ENCODE measurements around the gene KCNT2.
A peak's percentile ranks its signal among the peaks of the same experiment; 100 is the strongest.

Gene KCNT2

DNA sequence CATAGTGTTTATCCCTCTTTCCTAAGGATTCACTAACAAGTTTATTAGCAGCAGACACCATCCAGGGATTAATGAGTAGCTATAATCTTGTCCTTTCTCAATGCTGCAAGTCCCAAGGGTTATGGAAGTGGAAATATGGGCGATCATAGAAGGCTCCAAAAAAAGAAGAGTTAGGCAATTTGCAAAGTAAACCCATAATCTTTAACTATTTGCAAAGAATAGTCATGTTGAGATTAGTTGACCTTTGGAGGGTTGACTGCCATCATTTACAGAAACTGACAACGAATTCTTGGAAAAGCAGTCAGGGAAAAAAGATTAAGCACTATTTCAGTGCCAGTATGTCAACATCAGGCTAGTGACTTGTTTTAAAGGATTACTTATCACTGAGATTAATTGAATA lies 169.9 kb downstream of the KCNT2 start:
- H3K79me1 ChIP-seq (replicated peaks; ENCODE audit: low read length, poor library complexity, severe bottlenecking), result no peaks in the 10 kb centered on the region
- no peak overlapping the region for H4K8ac ChIP-seq (ENCODE audit: low read length)
- H2AFZ ChIP-seq (ENCODE audit: low read depth, low read length), result no peak overlapping the region
- H2AK5ac ChIP-seq (ENCODE audit: low read length, severe bottlenecking), result no peak overlapping the region
- no peak overlapping the region for H3K14ac ChIP-seq (ENCODE audit: low read length in 2 of 2)
- no peaks in the 10 kb centered on the region for H3K36me3 ChIP-seq (ENCODE audit: control insufficient read depth in 1 of 2, insufficient read depth in 2 of 2, low read depth in 1 of 2, low read length in 2 of 2)
- H2BK120ac ChIP-seq (ENCODE audit: low read depth, low read length), result no peak overlapping the region
- no peak overlapping the region for H3K4me2 ChIP-seq (ENCODE audit: low read length, poor library complexity, severe bottlenecking)
- H3K4me1 ChIP-seq (ENCODE audit: control insufficient read depth, insufficient read depth, low read depth, low read length), result no peaks in the 10 kb centered on the region
- H3K4me3 ChIP-seq (ENCODE audit: insufficient read depth in 1 of 2, low read depth in 1 of 2, low read length in 2 of 2), result no peak overlapping the region
- no peak overlapping the region for H2BK15ac ChIP-seq (ENCODE audit: low read depth, poor library complexity, severe bottlenecking)
- no peak overlapping the region for H2BK5ac ChIP-seq (ENCODE audit: low read depth, low read length, poor library complexity, severe bottlenecking)
- no peak overlapping the region for H2BK12ac ChIP-seq (ENCODE audit: low read length in 2 of 2)
- no peak overlapping the region for H3K23ac ChIP-seq (ENCODE audit: low read length in 2 of 2)
- H3K27ac ChIP-seq (ENCODE audit: low read length, poor library complexity, severe bottlenecking), result peak overlapping the region; percentile 61
- H3K18ac ChIP-seq (ENCODE audit: low read depth in 1 of 2, low read length in 2 of 2), result no peak overlapping the region
- no peak overlapping the region for H3K4ac ChIP-seq (ENCODE audit: low read depth in 1 of 2, low read length in 2 of 2)
- H3K9ac ChIP-seq (ENCODE audit: low read length), result no peak overlapping the region
- WGBS, result 49% methylated on average over 2 of the region's 2 CpGs
- H3K9me3 ChIP-seq (ENCODE audit: control insufficient read depth, low read length), result no peaks in the 10 kb centered on the region
- no peaks in the 10 kb centered on the region for H3K27me3 ChIP-seq (ENCODE audit: control insufficient read depth in 1 of 2, insufficient read depth in 1 of 2, low read length in 2 of 2)
- DNase-seq, result peak; percentile 39
- no peak overlapping the region for H4K91ac ChIP-seq (ENCODE audit: low read length)

DNA sequence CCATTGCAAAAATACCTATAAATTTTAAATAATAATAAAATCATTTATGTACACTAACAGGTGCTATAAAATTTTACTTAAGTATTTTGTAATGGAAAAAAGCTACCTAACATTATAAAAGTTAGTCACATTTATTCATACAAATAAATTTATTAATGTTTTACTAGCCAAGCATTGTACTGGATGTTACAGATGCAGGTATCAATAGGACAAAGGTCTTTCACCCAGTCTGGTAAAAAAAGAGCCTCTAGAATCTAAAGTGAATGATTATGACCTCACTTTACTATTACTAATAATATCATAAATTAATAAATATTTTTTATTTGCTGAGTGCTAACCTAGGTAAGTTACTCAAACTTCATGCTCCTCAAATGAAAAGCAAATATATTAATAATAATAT lies 170.6 kb downstream of the KCNT2 start:
- Histone ChIP-seq H2AK5ac (ENCODE audit: low read length, severe bottlenecking) (no peak overlapping the region), H3K79me1 (replicated peaks; ENCODE audit: low read length, poor library complexity, severe bottlenecking) (no peaks in the 10 kb centered on the region), H2AFZ (ENCODE audit: low read depth, low read length) (no peak overlapping the region)

DNA sequence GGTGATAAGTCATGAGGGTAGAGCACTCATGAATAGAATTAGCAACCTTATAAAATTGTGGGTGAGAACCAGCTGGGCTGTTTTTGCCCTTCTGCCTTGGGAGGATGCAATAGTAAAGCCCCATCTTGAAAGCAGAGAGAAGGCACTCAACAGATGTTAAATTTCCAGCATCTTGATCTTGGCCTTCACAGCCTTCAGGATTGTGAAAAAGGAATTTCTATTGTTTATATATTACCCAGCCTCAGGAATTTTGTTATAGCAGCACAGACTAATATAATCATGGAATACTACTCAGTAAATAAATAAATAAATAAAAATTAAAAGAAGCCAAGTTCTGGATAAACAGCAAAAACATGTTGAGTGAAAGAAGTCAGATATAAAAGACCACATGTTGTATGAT lies 175.2 kb downstream of the KCNT2 start:
- no peak overlapping the region for H2AFZ ChIP-seq (ENCODE audit: low read depth, low read length)
- no peak overlapping the region for H2BK120ac ChIP-seq (ENCODE audit: low read depth, low read length)
- H3K27me3 ChIP-seq (ENCODE audit: control insufficient read depth in 1 of 2, insufficient read depth in 1 of 2, low read length in 2 of 2), result no peaks in the 10 kb centered on the region
- H3K27ac ChIP-seq (ENCODE audit: low read length, poor library complexity, severe bottlenecking), result no peak overlapping the region
- no peak overlapping the region for H2BK15ac ChIP-seq (ENCODE audit: low read depth, poor library complexity, severe bottlenecking)
- no peaks in the 10 kb centered on the region for H3K36me3 ChIP-seq (ENCODE audit: control insufficient read depth in 1 of 2, insufficient read depth in 2 of 2, low read depth in 1 of 2, low read length in 2 of 2)
- no peaks in the 10 kb centered on the region for H3K79me1 ChIP-seq (replicated peaks; ENCODE audit: low read length, poor library complexity, severe bottlenecking)
- DNase-seq, result peak; percentile 22
- no peak overlapping the region for H3K18ac ChIP-seq (ENCODE audit: low read depth in 1 of 2, low read length in 2 of 2)
- H3K14ac ChIP-seq (ENCODE audit: low read length in 2 of 2), result no peak overlapping the region
- no peak overlapping the region for H3K9ac ChIP-seq (ENCODE audit: low read length)
- peak overlapping the region in 1 of 2 experiments; percentile 51 for H3K4ac ChIP-seq (ENCODE audit: low read depth in 1 of 2, low read length in 2 of 2)
- H3K9me3 ChIP-seq (ENCODE audit: control insufficient read depth, low read length), result no peaks in the 10 kb centered on the region
- H3K4me2 ChIP-seq (ENCODE audit: low read length, poor library complexity, severe bottlenecking), result no peak overlapping the region
- no peak overlapping the region for H2BK5ac ChIP-seq (ENCODE audit: low read depth, low read length, poor library complexity, severe bottlenecking)
- H4K8ac ChIP-seq (ENCODE audit: low read length), result no peak overlapping the region
- peaks cover 3% of the 10 kb centered on the region for H3K4me1 ChIP-seq (ENCODE audit: control insufficient read depth, insufficient read depth, low read depth, low read length)
- no peak overlapping the region for H2BK12ac ChIP-seq (ENCODE audit: low read length in 2 of 2)
- H4K91ac ChIP-seq (ENCODE audit: low read length), result no peak overlapping the region
- H2AK5ac ChIP-seq (ENCODE audit: low read length, severe bottlenecking), result peak overlapping the region; percentile 48
- no peak overlapping the region for H3K23ac ChIP-seq (ENCODE audit: low read length in 2 of 2)
- no peak overlapping the region for H3K4me3 ChIP-seq (ENCODE audit: insufficient read depth in 1 of 2, low read depth in 1 of 2, low read length in 2 of 2)

More for the DNA sequence above, 170.6 kb downstream of the KCNT2 start:
- H3K36me3 ChIP-seq (ENCODE audit: control insufficient read depth in 1 of 2, insufficient read depth in 2 of 2, low read depth in 1 of 2, low read length in 2 of 2), result no peaks in the 10 kb centered on the region
- H3K27me3 ChIP-seq (ENCODE audit: control insufficient read depth in 1 of 2, insufficient read depth in 1 of 2, low read length in 2 of 2), result no peaks in the 10 kb centered on the region
- H3K4me2 ChIP-seq (ENCODE audit: low read length, poor library complexity, severe bottlenecking), result no peak overlapping the region
- peak overlapping the region; percentile 69 for H3K27ac ChIP-seq (ENCODE audit: low read length, poor library complexity, severe bottlenecking)
- H3K9ac ChIP-seq (ENCODE audit: low read length), result no peak overlapping the region
- no peak overlapping the region for H3K23ac ChIP-seq (ENCODE audit: low read length in 2 of 2)
- H3K4me3 ChIP-seq (ENCODE audit: insufficient read depth in 1 of 2, low read depth in 1 of 2, low read length in 2 of 2), result no peak overlapping the region
- H3K14ac ChIP-seq (ENCODE audit: low read length in 2 of 2), result no peak overlapping the region
- no peak overlapping the region for H4K8ac ChIP-seq (ENCODE audit: low read length)
- H3K18ac ChIP-seq (ENCODE audit: low read depth in 1 of 2, low read length in 2 of 2), result no peak overlapping the region
- H3K4me1 ChIP-seq (ENCODE audit: control insufficient read depth, insufficient read depth, low read depth, low read length), result no peaks in the 10 kb centered on the region
- no peak overlapping the region for H2BK120ac ChIP-seq (ENCODE audit: low read depth, low read length)
- H3K4ac ChIP-seq (ENCODE audit: low read depth in 1 of 2, low read length in 2 of 2), result no peak overlapping the region
- no peak overlapping the region for H2BK15ac ChIP-seq (ENCODE audit: low read depth, poor library complexity, severe bottlenecking)
- H2BK12ac ChIP-seq (ENCODE audit: low read length in 2 of 2), result no peak overlapping the region
- no peak overlapping the region for H2BK5ac ChIP-seq (ENCODE audit: low read depth, low read length, poor library complexity, severe bottlenecking)
- H4K91ac ChIP-seq (ENCODE audit: low read length), result no peak overlapping the region
- no peak for DNase-seq
- no peaks in the 10 kb centered on the region for H3K9me3 ChIP-seq (ENCODE audit: control insufficient read depth, low read length)

GRCh38 chr1:196427976-196428734 lies 180.1 kb downstream of the KCNT2 start:
- H3K36me3 ChIP-seq (ENCODE audit: control insufficient read depth in 1 of 2, insufficient read depth in 2 of 2, low read depth in 1 of 2, low read length in 2 of 2), result no peaks in the 10 kb centered on the region
- H3K14ac ChIP-seq (ENCODE audit: low read length in 2 of 2), result no peak overlapping the region
- H3K23ac ChIP-seq (ENCODE audit: low read length in 2 of 2), result no peak overlapping the region
- H2AK5ac ChIP-seq (ENCODE audit: low read length, severe bottlenecking), result no peak overlapping the region
- H3K4me2 ChIP-seq (ENCODE audit: low read length, poor library complexity, severe bottlenecking), result no peak overlapping the region
- H4K8ac ChIP-seq (ENCODE audit: low read length), result no peak overlapping the region
- no peak overlapping the region for H2BK15ac ChIP-seq (ENCODE audit: low read depth, poor library complexity, severe bottlenecking)
- H2BK5ac ChIP-seq (ENCODE audit: low read depth, low read length, poor library complexity, severe bottlenecking), result no peak overlapping the region
- H2BK12ac ChIP-seq (ENCODE audit: low read length in 2 of 2), result no peak overlapping the region
- no peak overlapping the region for H4K91ac ChIP-seq (ENCODE audit: low read length)
- no peaks in the 10 kb centered on the region for H3K79me1 ChIP-seq (replicated peaks; ENCODE audit: low read length, poor library complexity, severe bottlenecking)
- H2BK120ac ChIP-seq (ENCODE audit: low read depth, low read length), result no peak overlapping the region
- H3K4me1 ChIP-seq (ENCODE audit: control insufficient read depth, insufficient read depth, low read depth, low read length), result peaks cover 3% of the 10 kb centered on the region
- H3K9ac ChIP-seq (ENCODE audit: low read length), result no peak overlapping the region
- H3K4me3 ChIP-seq (ENCODE audit: insufficient read depth in 1 of 2, low read depth in 1 of 2, low read length in 2 of 2), result no peak overlapping the region
- no peak overlapping the region for H3K18ac ChIP-seq (ENCODE audit: low read depth in 1 of 2, low read length in 2 of 2)
- H2AFZ ChIP-seq (ENCODE audit: low read depth, low read length), result no peak overlapping the region
- H3K27me3 ChIP-seq (ENCODE audit: control insufficient read depth in 1 of 2, insufficient read depth in 1 of 2, low read length in 2 of 2), result no peaks in the 10 kb centered on the region
- DNase-seq, result no peak
- 75% methylated on average over 4 of the region's 5 CpGs for WGBS
- no peak overlapping the region for H3K27ac ChIP-seq (ENCODE audit: low read length, poor library complexity, severe bottlenecking)
- H3K4ac ChIP-seq (ENCODE audit: low read depth in 1 of 2, low read length in 2 of 2), result no peak overlapping the region
- no peaks in the 10 kb centered on the region for H3K9me3 ChIP-seq (ENCODE audit: control insufficient read depth, low read length)

All from mesenchymal stem cell (in vitro differentiated cells and primary cell).